ENCODE data around the gene MICAL2.

Gene MICAL2

GRCh38 chr11:12253843-12254281 is 143.5 kb downstream of the MICAL2 start:
- no peaks in the 10 kb centered on the region for H3K9me3 ChIP-seq
- no peaks in the 10 kb centered on the region for H3K4me1 ChIP-seq (ENCODE audit: control insufficient read depth in 1 of 2, insufficient read depth in 1 of 2, low read depth in 1 of 2, low read length in 1 of 2)
- no peak overlapping the region for H3K4me3 ChIP-seq (ENCODE audit: low read depth in 1 of 2, low read length in 1 of 2)
- TF ChIP-seq CTCF (IDR thresholded peaks at IDR 0.05): no peak
- H3K27ac ChIP-seq: no peak overlapping the region
- no peaks in the 10 kb centered on the region for H3K36me3 ChIP-seq
- H3K27me3 ChIP-seq: no peaks in the 10 kb centered on the region

- H3K36me3 ChIP-seq: peaks cover 6% of the 10 kb centered on the region
- no peak overlapping the region for H3K4me3 ChIP-seq (ENCODE audit: low read depth in 1 of 2, low read length in 1 of 2)
- no peak overlapping the region for H3K27ac ChIP-seq
- no peaks in the 10 kb centered on the region for H3K27me3 ChIP-seq
- no peaks in the 10 kb centered on the region for H3K9me3 ChIP-seq
- TF ChIP-seq CTCF (IDR thresholded peaks at IDR 0.05): no peak
- no peaks in the 10 kb centered on the region for H3K4me1 ChIP-seq (ENCODE audit: control insufficient read depth in 1 of 2, insufficient read depth in 1 of 2, low read depth in 1 of 2, low read length in 1 of 2)
Measured at GRCh38 chr11:12258451-12258850, 148.1 kb downstream of the MICAL2 start.

GRCh38 chr11:12259956-12260355 is 149.6 kb downstream of the MICAL2 start:
- H3K4me1 ChIP-seq (ENCODE audit: control insufficient read depth in 1 of 2, insufficient read depth in 1 of 2, low read depth in 1 of 2, low read length in 1 of 2): no peaks in the 10 kb centered on the region
- no peak overlapping the region for H3K4me3 ChIP-seq (ENCODE audit: low read depth in 1 of 2, low read length in 1 of 2)
- H3K27me3 ChIP-seq: no peaks in the 10 kb centered on the region
- no peak overlapping the region for H3K27ac ChIP-seq
- no peaks in the 10 kb centered on the region for H3K9me3 ChIP-seq
- H3K36me3 ChIP-seq: peaks cover 6% of the 10 kb centered on the region
- no peak for TF ChIP-seq CTCF (IDR thresholded peaks at IDR 0.05)

GRCh38 chr11:12260731-12261521 is 150.5 kb downstream of the MICAL2 start:
- H3K27me3 ChIP-seq: no peaks in the 10 kb centered on the region
- peaks cover 6% of the 10 kb centered on the region for H3K36me3 ChIP-seq
- no peak overlapping the region for H3K4me3 ChIP-seq (ENCODE audit: low read depth in 1 of 2, low read length in 1 of 2)
- H3K9me3 ChIP-seq: no peaks in the 10 kb centered on the region
- no peak for TF ChIP-seq CTCF (IDR thresholded peaks at IDR 0.05)
- no peak overlapping the region for H3K27ac ChIP-seq
- no peaks in the 10 kb centered on the region for H3K4me1 ChIP-seq (ENCODE audit: control insufficient read depth in 1 of 2, insufficient read depth in 1 of 2, low read depth in 1 of 2, low read length in 1 of 2)

GRCh38 chr11:12261551-12261950 is 151.2 kb downstream of the MICAL2 start:
- Histone ChIP-seq H3K27ac (no peak overlapping the region), H3K4me1 (ENCODE audit: control insufficient read depth in 1 of 2, insufficient read depth in 1 of 2, low read depth in 1 of 2, low read length in 1 of 2) (no peaks in the 10 kb centered on the region), H3K27me3 (no peaks in the 10 kb centered on the region), H3K9me3 (no peaks in the 10 kb centered on the region), H3K36me3 (peaks cover 6% of the 10 kb centered on the region), H3K4me3 (ENCODE audit: low read depth in 1 of 2, low read length in 1 of 2) (no peak overlapping the region)
- TF ChIP-seq CTCF (IDR thresholded peaks at IDR 0.05): no peak

Measured in neutrophil (primary cell).